Retinal pigment epithelial cell (primary cell): Measurements from ENCODE around the gene SPART.

ENCODE experiments used
- DNase-seq: peaks from one replicate; pipeline ENCODE4 v3.0.0-alpha.2; 2010; ENCODE audit warnings: low read depth
- H3K4me3 ChIP-seq: 2 replicates; pipeline ENCODE4 v1.5.1; 2011; ENCODE audit warnings: mild to moderate bottlenecking, low read length, control low read depth, moderate library complexity
- TF ChIP-seq, protein P1 (sequence below): conservative IDR thresholded peaks from 2 replicates; pipeline ENCODE4 v1.5.1; 2011; ENCODE audit warnings: low read depth, low read length, control low read depth, inconsistent platforms

SPART gene

DNA sequence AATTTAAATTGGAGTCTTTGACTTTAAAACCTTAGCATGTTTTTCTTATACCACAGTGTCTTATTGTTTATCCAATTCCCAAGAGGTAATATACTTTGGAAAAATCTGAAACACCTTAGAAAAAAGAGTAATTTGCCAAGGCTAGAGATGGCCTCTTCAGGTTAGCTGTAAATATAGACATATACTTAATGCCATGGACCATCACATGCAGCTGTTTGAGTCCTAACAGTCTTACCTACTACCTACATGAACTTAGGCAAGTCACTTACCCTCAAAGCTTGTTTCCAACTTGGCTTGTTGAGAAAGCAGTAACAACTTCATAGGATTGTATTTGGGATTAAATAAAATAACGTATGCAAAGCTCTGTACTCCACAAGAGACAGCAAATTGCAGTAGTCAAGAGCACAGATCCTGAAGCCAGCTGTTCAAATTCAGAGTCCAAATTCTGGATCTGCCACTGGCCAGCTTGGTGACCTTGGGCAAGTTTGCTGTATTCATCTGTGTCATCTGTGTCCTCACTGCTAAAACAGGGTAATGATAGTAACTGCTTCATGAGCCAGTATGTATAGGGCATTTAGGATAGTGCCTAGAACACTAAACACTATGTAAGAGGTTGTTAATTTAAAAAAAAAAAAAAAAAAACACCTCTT lies 13.2 kb upstream of the SPART start:
- no peak for DNase-seq
- no peak overlapping the region for H3K4me3 ChIP-seq
- TF ChIP-seq, protein P1, sequence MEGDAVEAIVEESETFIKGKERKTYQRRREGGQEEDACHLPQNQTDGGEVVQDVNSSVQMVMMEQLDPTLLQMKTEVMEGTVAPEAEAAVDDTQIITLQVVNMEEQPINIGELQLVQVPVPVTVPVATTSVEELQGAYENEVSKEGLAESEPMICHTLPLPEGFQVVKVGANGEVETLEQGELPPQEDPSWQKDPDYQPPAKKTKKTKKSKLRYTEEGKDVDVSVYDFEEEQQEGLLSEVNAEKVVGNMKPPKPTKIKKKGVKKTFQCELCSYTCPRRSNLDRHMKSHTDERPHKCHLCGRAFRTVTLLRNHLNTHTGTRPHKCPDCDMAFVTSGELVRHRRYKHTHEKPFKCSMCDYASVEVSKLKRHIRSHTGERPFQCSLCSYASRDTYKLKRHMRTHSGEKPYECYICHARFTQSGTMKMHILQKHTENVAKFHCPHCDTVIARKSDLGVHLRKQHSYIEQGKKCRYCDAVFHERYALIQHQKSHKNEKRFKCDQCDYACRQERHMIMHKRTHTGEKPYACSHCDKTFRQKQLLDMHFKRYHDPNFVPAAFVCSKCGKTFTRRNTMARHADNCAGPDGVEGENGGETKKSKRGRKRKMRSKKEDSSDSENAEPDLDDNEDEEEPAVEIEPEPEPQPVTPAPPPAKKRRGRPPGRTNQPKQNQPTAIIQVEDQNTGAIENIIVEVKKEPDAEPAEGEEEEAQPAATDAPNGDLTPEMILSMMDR: no peak

DNA sequence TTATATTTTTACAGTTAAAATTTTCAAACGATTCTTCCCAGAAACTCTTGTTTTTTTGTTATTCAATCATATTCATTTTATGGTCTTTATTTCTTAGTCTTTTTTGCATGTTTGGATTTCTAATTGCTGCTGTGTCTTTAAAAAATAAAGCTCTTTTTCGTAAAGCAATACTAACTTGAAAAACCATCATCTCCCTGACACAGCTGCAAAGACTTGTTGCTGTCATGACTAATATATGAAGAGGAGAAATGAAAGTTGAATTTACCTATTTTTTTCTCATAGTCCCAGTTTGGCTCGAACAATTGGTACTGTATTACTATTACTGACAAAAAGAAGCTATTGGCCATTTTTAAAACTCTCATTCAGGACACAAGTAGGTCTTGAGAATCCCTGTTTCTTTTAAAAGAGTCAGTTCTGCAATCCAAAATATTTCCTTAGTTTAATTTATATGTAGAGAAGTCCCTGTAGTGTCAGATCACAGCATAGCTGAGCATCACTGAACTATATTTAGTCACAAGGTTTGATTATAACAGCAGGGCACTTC lies 12.1 kb upstream of the SPART start:
- DNase-seq: no peak
- TF ChIP-seq, protein P1: no peak
- no peak overlapping the region for H3K4me3 ChIP-seq

DNA sequence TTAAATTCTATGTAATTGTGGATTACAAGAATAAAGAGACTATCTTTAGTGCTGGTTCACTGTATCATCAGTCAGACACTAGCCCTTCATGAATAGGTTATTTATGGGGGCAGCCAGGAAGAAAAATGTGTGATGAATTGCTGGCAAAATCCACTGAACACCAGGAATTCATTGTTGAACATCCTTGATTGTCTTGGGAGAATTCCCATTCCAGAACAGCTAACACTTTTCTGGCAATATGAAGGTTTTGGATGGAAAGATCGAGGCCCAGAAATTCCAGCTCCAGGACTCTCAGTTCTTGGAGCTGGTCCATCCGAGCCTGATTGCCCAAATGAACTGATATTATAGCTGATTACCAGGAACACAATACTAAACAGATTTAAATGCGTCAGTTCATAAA lies 11.5 kb upstream of the SPART start:
- DNase-seq: no peak

DNA sequence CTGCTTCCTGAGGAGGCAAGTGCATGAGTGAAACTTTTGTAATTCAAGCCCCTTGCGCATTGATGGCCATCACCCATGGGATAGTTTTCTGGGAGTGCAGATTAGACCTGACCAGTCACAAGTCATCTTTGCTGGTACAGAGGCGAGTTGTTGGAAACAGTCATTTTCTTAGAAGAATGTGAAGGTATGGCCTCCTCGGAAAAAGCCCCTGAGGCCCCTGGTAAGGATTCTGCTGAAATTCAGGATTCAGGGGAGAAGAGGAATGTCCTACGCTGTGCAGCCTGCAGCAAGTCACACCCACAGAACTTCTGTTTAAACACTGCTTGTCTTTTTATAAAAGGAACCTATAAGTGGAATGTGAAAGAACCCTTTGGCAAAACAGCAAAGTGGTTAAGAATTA lies 11.0 kb upstream of the SPART start:
- H3K4me3 ChIP-seq: no peak overlapping the region
- TF ChIP-seq, protein P1: no peak
- DNase-seq: no peak

More for the DNA sequence above, 11.5 kb upstream of the SPART start:
- no peak overlapping the region for H3K4me3 ChIP-seq
- TF ChIP-seq, protein P1: no peak

DNA sequence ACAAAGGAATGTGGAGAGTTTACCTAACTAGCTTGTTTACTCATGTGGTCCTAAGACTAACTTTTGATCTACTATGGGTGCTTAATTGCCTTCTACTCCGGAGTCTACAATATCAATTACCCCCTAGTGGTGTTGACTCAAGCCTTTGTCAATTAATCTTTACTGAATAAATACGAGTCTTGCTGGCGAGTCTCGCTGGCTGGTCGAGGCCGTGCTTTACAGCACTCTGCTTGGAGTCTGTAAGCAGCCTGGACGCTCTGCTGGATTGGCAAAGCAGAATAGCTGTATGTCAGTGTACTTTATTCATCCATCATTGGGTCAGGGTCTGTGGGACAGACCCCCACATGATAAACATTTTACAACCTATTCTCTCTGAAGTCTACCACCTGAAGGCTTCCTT lies 9.9 kb upstream of the SPART start:
- H3K4me3 ChIP-seq: no peak overlapping the region
- TF ChIP-seq, protein P1: no peak
- no peak for DNase-seq

DNA sequence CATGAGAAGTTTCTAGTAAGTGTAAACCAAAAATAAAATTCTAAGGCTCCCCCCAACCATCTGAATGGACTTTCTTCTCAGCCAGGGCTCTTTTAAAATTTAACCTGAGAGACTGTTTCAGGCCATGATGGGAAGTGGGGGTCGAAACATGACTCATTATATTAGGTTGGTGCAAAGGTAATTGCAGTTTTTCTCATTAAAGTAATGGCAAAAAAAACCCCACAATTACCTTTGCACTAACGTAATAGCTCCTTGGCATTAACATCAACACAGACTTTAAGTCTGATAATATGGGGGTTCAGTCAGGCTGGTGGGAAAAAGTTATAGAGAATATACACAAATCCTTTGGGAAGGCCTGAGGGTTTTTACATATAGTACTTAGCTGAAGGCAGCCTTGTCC lies 9.4 kb upstream of the SPART start:
- DNase-seq: no peak
- H3K4me3 ChIP-seq: no peak overlapping the region
- TF ChIP-seq, protein P1: no peak
